Cerebellar cortex (tissue), 1 donor: ENCODE results near the gene CCDC73.
A peak's percentile ranks its signal among the peaks of the same experiment; 100 is the strongest.

Experiments
- DNase-seq: peaks from one replicate; pipeline ENCODE4 v3.0.0-alpha.2; 2015; ENCODE audit warnings: low spot score

Gene CCDC73

GRCh38 chr11:32586576-32587190, 207.8 kb downstream of the CCDC73 start:
- peak; percentile 7 for DNase-seq

GRCh38 chr11:32584921-32585320, 209.5 kb downstream of the CCDC73 start:
- DNase-seq = no peak

- DNase-seq = peak; percentile 94
These were observed 210.8 kb downstream of the CCDC73 start, which contains the start of gene EIF3M for GRCh38 chr11:32583459-32584271. Gene EIF3M (plus strand): TSS chr11:32583831. CDS start chr11:32583888, 57 bp downstream.

- no peak for DNase-seq
These were observed 212.9 kb downstream of the CCDC73 start for GRCh38 chr11:32581556-32581955.

- DNase-seq = no peak
These were observed 213.5 kb downstream of the CCDC73 start for GRCh38 chr11:32580967-32581366.

GRCh38 chr11:32576456-32576855, 218.0 kb downstream of the CCDC73 start:
- DNase-seq = no peak

GRCh38 chr11:32575070-32575469, 219.4 kb downstream of the CCDC73 start:
- DNase-seq = no peak

- DNase-seq = no peak
These were observed 220.0 kb downstream of the CCDC73 start for GRCh38 chr11:32574421-32574820.

- no peak for DNase-seq
These were observed 221.2 kb downstream of the CCDC73 start for GRCh38 chr11:32573228-32573627.

GRCh38 chr11:32571039-32571438, 223.4 kb downstream of the CCDC73 start:
- DNase-seq = no peak

GRCh38 chr11:32569313-32569881, 225.1 kb downstream of the CCDC73 start:
- DNase-seq = no peak

- no peak for DNase-seq
These were observed 227.3 kb downstream of the CCDC73 start for GRCh38 chr11:32567154-32567553.

- no peak for DNase-seq
These were observed 227.9 kb downstream of the CCDC73 start for GRCh38 chr11:32566517-32566916.

- DNase-seq = no peak
These were observed 230.9 kb downstream of the CCDC73 start for GRCh38 chr11:32563600-32563959.

GRCh38 chr11:32562839-32563599, 231.4 kb downstream of the CCDC73 start:
- no peak for DNase-seq

GRCh38 chr11:32561835-32562234, 232.6 kb downstream of the CCDC73 start:
- DNase-seq = no peak

GRCh38 chr11:32555895-32556294, 238.6 kb downstream of the CCDC73 start:
- DNase-seq = no peak

GRCh38 chr11:32555091-32555490, 239.4 kb downstream of the CCDC73 start:
- DNase-seq = no peak
